Testis (tissue), 3 donors: ENCODE results near the gene DNAJC18. TPM values are rescaled to one million over a fixed set of nuclear protein-coding genes. Genes with fewer than 3 reads are reported as not detected.
"Not testable (repeated sequence)": the region's sequence is repeated elsewhere in the genome, so short reads cannot be mapped to it uniquely, and the experiment has no call there.

Source experiments
- DNase-seq: peaks from one replicate; pipeline ENCODE4 v3.0.0-alpha.2; 2019
- H3K27ac ChIP-seq, 2 donors: fragments of 200-600 bp; sonication (generic); one replicate each; pipeline ENCODE4 v1.5.1; 2019
- H3K27me3 ChIP-seq: fragments of 200-600 bp; sonication (generic); one replicate; pipeline ENCODE4 v1.5.1; 2019
- H3K36me3 ChIP-seq: fragments of 200-600 bp; sonication (generic); one replicate; pipeline ENCODE4 v1.5.1; 2017; ENCODE audit warnings: low read depth; ENCODE audit errors: missing control alignments
- H3K4me1 ChIP-seq: fragments of 200-600 bp; sonication (generic); one replicate; pipeline ENCODE4 v1.5.1; 2019
- H3K4me3 ChIP-seq, 2 donors: fragments of 200-600 bp; sonication (generic); one replicate each; pipeline ENCODE4 v1.5.1; 2017 to 2019
- H3K9me3 ChIP-seq: fragments of 200-600 bp; sonication (generic); one replicate; pipeline ENCODE4 v1.5.1; 2017
- POLR2A ChIP-seq: fragments of 450-650 bp; IDR thresholded peaks from one replicate; pipeline ENCODE4 v1.6.1; 2017; ENCODE audit warnings: antibody characterized with exemption, mild to moderate bottlenecking, moderate library complexity
- WGBS, 2 donors: methylation state at CpG; one replicate each; pipeline ENCODE4 v1.1.5; 2018; 5-methylcytosine and 5-hydroxymethylcytosine counted together
- intact Hi-C: fragments of 100-400 bp; cut with DNase I; formaldehyde crosslinking; loops from one replicate; pipeline ENCODE4 v1.15.1; 2023; ENCODE audit warnings: low total_unique reads
- polyA plus RNA-seq: library from polyadenylated mRNA; stranded (reverse); fragments of 350-450 nt; fragmentation: Illumina TruSeq; extraction: RNeasy Lipid Tissue Mini Kit (QIAGEN cat#74804); gene quantifications from one replicate; pipeline ENCODE4 v1.2.3, GENCODE V29; 2014; ENCODE audit warnings: low read depth, low replicate concordance; ENCODE audit not compliant: insufficient read depth
- total RNA-seq, 2 donors: library from RNA; depleted of rRNA; stranded (reverse); fragments of >200 nt; gene quantifications; one replicate each; pipeline ENCODE4 v1.2.3, GENCODE V29; 2016
- TF ChIP-seq, protein P1 (sequence below), 3 experiments: fragments of 450-650 bp in 2 of 3; fragments of 200-600 bp in 1 of 3; sonication (generic) in 1 of 3; IDR thresholded peaks; one replicate each; pipeline ENCODE4 v1.5.1; 2016 to 2019; ENCODE audit warnings: antibody characterized with exemption in 3 of 3, mild to moderate bottlenecking in 2 of 3, moderate library complexity in 1 of 3

Gene DNAJC18
- total and polyA plus RNA-seq, 3 donors from 2014 or later = 45.0 to 283 (median 98.3) TPM

DNA sequence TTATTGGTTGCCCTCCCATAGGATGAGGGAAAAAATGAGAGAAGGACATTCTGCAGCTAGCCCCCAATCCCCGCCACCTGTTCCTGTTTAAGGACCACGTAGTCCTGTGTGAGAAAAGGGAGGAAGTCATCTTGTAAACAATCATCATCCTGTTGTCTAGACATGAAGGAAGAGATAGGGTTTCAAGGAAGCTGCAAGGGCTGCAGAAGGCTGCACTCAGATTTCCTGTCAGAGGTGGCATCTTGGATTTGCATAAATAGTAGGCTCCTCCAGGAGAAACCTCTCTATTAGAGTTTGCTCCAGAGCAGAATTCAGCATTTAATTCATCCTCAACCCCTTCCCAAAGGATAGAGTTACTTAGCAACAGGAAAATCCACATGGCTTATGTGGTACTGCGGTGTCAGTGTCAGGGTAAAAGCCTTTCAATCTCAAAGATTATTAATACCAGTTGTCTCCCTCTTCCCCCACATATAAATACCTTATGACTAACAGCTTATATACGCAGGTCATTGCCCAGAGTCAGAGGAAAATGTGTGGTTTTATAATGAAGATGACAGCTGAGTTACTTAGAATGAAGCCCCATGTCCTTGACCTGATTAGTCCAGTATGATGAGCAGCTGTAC is 4.6 kb upstream of the DNAJC18 start:
- no peaks in the 10 kb centered on the region for H3K27me3 ChIP-seq
- no peak overlapping the region for H3K4me3 ChIP-seq
- H3K27ac ChIP-seq = no peak overlapping the region
- H3K4me1 ChIP-seq = peaks cover 7% of the 10 kb centered on the region
- intact Hi-C loops = no loop called here
- 73 to 82% methylated on average over 4 of the region's 4 CpGs for WGBS, 2 donors
- DNase-seq = no peak
- no peaks in the 10 kb centered on the region for H3K36me3 ChIP-seq
- TF ChIP-seq POLR2A = no peak
- TF ChIP-seq, protein P1, sequence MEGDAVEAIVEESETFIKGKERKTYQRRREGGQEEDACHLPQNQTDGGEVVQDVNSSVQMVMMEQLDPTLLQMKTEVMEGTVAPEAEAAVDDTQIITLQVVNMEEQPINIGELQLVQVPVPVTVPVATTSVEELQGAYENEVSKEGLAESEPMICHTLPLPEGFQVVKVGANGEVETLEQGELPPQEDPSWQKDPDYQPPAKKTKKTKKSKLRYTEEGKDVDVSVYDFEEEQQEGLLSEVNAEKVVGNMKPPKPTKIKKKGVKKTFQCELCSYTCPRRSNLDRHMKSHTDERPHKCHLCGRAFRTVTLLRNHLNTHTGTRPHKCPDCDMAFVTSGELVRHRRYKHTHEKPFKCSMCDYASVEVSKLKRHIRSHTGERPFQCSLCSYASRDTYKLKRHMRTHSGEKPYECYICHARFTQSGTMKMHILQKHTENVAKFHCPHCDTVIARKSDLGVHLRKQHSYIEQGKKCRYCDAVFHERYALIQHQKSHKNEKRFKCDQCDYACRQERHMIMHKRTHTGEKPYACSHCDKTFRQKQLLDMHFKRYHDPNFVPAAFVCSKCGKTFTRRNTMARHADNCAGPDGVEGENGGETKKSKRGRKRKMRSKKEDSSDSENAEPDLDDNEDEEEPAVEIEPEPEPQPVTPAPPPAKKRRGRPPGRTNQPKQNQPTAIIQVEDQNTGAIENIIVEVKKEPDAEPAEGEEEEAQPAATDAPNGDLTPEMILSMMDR (IDR thresholded peaks at IDR 0.05) = no peak
- no peaks in the 10 kb centered on the region for H3K9me3 ChIP-seq

DNA sequence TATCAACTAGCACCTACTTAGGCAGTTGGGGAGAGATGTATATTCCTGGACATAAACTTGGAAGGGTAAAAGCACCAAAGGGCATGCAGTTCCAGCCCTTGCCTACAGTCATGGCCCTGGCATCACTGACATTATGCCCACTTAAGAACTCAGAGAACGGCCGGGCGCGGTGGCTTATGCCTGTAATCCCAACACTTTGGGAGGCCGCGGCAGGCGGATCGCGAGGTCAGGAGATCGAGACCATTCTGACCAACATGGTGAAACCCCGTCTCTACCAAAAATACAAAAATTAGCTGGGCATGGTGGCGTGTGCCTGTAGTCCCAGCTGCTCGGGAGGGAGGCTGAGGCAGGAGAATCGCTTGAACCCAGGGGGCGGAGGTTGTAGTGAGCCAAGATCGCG is 1.1 kb upstream of the DNAJC18 start:
- H3K36me3 ChIP-seq, H3K9me3 ChIP-seq, H3K4me1 ChIP-seq, H3K4me3 ChIP-seq, intact Hi-C loops, H3K27ac ChIP-seq, DNase-seq, H3K27me3 ChIP-seq: not testable (repeated sequence)
- WGBS, 2 donors = 88 to 90% methylated on average over 17 of the region's 17 CpGs

DNA sequence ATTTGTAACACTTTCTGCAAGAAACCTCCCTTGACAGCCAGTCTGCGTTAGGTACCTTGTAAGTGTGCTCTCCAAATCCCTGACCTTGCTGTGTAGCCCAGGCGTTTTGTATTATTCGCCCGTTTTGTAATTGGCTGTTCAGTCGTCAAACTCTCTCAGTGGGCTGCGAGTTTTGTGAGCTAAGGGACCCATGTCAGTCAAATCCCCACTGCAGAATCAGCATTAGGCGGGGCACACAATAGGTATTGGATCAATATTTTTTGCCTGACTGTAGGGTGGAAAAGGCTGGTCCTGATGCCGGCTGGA is 665 bp downstream of the DNAJC18 start:
- DNase-seq = no peak
- intact Hi-C loops = no loop called here
- WGBS, 2 donors = 12 to 16% methylated on average over 8 of the region's 8 CpGs
- TF ChIP-seq POLR2A = no peak
- TF ChIP-seq, protein P1 (IDR thresholded peaks at IDR 0.05) = no peak
- peak overlapping the region in 1 of 2 donors; percentile 95 for H3K27ac ChIP-seq
- no peaks in the 10 kb centered on the region for H3K9me3 ChIP-seq
- no peaks in the 10 kb centered on the region for H3K27me3 ChIP-seq
- H3K4me3 ChIP-seq = peak overlapping the region; percentile 83 to 89
- no peaks in the 10 kb centered on the region for H3K36me3 ChIP-seq
- H3K4me1 ChIP-seq = peaks cover 7% of the 10 kb centered on the region

DNA sequence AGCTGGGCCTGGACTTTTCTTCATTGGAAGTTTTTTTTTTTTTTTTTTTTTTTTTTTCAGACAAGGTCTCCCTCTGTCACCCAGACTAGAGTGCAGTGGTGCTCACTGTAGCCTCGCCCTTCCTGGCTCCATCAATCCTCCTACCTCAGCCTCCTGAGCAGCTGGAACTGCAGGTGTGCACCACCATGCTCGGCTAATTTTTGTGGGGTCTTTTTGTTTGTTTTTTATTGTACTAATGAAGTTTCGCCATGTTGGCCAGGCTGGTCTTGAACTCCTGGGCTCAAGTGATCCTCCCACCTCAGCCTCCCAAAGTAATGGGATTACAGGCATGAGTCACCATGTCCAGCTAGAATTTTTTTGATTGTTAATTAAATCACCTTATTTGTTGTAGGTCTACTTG is 3.6 kb downstream of the DNAJC18 start:
- Histone ChIP-seq H3K27ac (no peak overlapping the region), H3K4me3 (no peak overlapping the region), H3K27me3 (no peaks in the 10 kb centered on the region), H3K9me3 (no peaks in the 10 kb centered on the region), H3K4me1 (peaks cover 7% of the 10 kb centered on the region), H3K36me3 (no peaks in the 10 kb centered on the region)
- 98 to 100% methylated on average over 3 of the region's 3 CpGs for WGBS, 2 donors
- DNase-seq = no peak
- TF ChIP-seq, protein P1 (IDR thresholded peaks at IDR 0.05) = no peak
- no peak for TF ChIP-seq POLR2A
- intact Hi-C loops = no loop called here

DNA sequence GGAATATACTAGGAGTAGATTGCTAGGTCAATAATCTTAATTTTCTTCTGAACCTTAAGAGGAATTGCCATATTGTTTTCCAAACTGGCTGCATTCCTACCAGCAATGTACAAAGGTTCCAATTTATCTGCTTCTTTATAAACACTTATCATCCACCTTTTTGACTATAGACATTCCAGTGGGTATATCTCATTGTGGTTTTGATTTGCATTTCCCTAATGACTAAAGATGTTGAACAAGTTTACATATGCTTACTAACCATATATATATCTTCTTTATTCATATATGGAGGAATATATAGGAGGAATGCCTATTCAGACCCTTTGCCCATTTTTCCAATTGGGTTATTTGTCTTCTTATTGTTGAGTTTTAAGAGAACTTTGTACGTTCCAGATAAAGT is 7.6 kb downstream of the DNAJC18 start:
- WGBS, 2 donors = 68 to 79% methylated on average over 1 of the region's 1 CpG
- Histone ChIP-seq H3K4me1 (no peaks in the 10 kb centered on the region), H3K9me3 (no peaks in the 10 kb centered on the region), H3K27me3 (no peaks in the 10 kb centered on the region), H3K36me3 (no peaks in the 10 kb centered on the region), H3K27ac (no peak overlapping the region), H3K4me3 (no peak overlapping the region)
- no peak for DNase-seq
- TF ChIP-seq, protein P1 (IDR thresholded peaks at IDR 0.05) = no peak
- TF ChIP-seq POLR2A = no peak
- intact Hi-C loops = no loop called here
